NCI-H1694 (cell line): Measurements from ENCODE around the gene IQCE.
"Not testable (repeated sequence)": the region's sequence is repeated elsewhere in the genome, so short reads cannot be mapped to it uniquely, and the experiment has no call there.

Experiments used
- DNase-seq: peaks from one replicate; lab custom pipeline; 2025; lab: John Stamatoyannopoulos, UW

The IQCE gene

DNA sequence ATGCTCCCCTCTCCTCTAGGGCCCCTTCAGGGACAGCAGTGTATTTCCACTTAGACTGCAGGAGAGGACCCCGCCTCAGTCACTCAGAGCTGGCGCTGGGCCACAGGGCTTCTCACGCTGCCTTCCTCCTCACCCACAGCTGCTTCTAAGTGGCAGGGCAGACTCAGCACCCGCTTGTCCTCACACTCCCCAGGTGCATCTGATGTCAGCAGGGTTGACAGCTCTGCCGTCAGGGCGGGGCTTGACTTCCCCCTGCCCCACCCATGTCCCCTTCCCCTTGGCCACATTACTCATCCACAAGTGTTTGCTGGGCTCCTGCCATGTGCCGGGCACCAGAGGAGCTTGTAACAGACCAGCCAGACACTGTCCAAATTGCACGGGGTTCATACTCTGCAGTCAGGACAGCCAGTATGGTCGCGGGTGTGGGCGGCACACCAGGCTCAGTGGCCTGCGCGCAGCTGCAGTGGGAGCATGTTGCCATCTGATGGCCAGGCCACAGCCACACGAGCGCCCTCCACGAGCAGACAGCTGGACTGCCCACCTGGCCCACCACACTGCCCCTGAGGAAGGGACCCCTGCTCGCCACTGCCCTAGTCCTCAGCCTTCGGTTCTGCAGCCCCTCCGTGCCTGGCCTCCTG is 43.7 kb downstream of the IQCE start:
- no peak for DNase-seq

DNA sequence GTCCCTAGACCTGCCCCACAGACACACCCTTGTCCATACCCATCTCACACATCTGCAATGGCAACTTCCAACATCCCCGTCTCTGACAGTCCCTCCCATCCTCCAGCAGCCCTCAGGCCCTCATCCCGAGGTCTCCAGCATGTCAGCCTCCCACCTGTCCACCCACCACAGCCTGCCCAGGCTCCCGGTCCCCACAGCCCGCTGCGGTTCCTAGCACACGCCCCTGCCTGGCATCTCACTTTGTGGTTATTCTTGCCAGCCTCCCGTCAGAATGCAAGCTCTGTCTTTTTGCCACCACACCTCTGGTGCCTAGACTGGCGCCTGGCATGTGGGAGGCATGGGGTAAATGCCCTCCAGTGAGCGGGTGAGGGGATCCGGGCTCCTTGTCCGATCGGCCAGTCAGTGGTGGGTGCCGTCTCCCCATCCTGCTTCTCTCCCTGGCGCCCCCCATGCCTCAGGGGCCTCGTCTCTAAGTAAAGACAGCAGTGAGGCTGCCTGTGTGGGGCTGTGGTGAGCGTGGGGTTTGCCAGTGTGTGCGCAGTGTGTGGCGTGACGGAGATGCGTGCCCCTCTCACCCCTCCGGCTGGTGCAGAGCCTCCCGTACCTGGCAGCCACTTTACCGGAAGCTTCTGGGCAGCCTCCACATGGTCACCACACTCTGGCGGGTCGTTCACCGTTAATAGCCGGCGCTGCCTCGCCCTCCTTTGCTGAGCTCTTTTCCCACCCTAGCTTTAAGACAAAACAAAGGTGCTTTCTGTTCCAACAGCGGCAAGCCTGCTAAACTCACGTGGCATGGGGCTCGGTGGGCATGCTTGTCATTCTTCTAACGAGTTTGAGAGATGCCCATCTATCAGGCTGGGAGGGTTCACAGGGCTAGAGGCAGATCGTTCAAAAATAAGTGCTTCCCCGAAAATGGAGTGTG is 44.5 kb downstream of the IQCE start:
- no peak for DNase-seq

DNA sequence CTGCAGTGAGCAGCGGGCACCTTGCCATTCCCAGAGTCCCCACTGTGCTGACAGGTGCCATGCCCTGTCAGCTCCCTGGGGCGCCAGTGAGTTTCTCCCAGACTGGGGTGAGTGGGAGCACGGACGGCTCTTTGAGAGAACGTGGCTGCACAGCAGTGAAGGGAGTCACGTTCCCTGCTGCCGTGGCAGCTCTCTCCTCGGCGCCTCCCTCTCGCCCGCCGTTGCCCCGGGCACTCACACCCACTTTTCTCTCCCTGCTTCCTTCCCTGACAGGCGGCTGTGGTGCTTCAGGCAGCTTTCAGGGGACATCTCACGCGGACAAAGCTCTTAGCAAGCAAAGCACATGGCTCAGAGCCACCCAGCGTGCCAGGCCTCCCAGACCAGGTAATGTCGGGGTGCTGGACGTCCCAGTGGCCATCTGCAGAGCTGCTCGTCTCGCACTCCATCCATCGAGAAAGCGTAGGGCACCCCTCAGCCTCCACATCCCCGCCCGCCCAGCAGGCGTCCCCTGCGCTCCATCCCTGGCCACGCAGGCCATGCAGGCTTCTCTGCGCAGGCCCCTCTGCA is 45.9 kb downstream of the IQCE start:
- no peak for DNase-seq

DNA sequence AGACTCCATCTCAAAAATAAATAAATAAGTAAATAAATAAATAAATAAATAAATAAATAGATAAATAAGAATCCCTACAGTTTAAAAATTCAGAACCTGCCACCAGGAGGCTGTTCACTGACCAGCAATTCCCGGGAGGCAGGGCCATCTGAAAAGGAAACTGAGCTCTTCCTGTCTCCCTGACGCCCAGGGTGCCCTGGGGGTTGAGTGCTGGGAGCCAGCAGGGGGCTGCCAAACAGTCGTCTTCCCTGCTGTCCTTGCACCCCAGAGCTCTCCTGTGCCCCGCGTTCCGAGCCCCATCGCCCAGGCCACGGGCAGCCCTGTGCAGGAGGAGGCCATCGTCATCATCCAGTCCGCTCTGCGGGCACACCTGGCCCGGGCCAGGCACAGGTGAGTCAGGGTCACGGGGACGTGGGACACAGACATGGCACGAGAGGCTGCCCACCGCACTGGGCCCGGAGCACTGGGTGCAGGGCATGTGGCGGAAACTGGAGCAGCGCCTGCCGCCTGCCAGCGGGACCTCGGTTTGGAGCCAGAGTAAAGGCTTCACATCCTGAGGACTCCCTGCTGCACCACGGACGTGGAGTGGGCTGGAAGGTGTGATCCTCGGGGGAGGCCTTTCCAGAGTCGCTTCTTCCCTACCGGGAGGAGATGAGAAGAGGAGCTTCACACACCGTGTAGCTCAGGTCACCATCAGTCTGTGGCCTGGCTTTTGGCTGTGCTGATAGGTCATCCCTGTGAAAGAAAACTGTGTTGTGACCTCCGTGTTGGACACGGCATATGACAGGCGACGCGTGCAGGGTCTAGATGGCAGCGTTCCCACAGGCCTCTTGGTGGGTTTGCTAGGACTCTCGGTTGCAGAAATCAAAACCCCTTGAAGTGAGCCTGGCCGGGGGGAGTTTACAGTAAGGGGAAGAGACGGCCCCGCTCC is 47.1 kb downstream of the IQCE start:
- no peak for DNase-seq

DNA sequence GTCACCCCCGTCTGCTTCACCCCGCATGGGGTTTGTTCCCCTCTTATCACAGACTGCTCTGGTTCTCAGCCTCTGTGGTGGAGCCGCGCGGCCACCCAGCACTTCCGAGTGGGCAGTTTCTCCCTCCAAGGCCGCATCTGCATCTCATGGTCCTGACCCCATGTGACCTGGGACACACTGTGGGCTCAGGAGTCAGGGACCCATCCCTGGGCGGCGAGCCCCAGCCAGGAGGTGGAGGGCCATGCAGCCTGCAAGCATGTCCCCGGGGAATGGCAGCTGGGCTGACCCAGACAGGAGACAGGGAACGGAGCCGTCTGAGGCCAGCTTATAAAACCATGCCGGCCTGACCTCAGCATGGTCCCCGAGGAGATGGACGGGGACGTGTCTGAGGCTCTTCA is 47.8 kb downstream of the IQCE start:
- DNase-seq: no peak

DNA sequence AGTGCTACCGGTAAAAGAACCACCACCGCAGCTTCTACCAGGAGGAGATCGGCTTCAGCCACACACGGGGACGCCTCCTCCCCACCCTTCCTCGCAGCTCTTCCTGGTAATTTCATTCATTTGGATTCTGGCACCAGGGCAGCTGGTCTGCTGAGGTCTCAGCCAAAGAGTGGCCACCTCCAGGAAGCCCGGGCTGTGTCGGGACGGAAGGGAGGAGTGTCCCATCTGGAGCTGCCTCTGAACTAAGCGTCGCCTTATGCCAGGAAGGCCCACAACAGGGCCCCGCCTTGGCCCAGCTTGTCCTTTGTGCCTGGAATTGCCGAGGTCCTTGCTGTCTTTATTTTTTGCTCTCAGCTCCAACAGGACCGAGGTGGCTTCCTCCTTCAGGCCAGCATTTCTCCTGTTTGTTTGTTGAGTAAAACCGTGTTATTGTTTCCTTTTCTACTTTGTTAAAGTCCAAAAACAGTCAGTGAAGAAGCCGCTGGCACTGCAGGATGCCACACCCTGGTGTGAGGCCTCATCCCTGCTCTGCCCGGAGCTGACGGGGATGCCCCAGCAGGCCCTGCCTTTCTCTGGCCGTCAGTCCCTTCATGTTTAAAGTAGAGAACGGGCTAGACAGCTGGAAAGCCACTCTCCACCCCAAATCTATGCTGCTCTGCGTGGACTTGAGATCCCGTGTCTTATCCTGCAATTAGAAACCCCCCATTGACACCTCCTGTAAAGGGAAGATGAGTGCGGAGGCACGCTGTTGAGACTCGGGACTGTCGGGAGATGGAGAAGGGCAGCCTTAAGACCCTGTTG is 48.5 kb downstream of the IQCE start:
- DNase-seq: no peak

DNA sequence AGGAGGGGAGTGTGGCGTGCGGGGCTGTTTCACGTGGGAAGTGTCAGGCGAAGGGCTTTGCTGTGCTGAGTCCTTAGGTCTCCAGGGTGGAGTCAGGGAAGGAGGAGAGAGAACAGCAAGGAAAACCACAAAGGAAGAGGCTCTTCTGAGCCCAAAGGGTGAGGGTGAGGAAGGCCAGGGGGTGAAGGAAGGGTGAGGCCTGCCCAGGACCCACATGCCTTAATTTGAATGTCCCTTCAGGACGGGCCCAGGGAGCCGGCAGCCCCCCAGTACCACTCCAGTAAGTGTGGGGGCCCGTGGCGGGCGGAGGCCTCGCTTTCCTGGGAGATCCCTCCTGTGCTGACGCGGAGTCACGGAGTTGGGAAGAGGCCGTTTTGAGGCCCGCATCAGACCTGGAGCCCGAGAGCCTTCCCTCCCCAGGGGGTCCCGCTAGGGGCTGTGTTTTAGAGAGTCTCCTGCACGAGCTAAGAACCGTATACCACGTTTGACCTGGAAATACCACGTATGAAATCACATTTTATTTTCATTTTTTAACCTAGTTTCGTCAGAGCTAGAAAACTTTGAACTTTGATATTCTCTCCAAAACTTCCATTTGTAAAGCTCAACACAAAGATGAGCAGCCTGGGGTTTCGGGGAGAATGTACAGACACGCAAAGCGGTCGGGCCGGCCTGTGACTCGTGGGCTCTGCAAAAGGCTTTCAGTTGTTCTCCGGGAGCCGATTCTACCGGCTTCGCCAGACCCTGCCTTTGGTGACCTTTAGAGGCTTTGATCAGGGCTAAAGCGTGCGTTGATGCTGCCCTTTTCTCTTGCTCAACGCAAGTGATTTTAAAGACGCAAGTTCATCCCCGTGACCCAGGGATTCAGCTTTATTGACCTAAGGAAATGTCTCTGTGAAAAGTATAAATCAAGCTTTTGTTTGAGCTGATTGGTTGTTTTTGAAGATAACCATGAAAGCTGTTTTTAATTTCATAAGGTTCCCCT is 49.4 kb downstream of the IQCE start:
- DNase-seq: no peak

DNA sequence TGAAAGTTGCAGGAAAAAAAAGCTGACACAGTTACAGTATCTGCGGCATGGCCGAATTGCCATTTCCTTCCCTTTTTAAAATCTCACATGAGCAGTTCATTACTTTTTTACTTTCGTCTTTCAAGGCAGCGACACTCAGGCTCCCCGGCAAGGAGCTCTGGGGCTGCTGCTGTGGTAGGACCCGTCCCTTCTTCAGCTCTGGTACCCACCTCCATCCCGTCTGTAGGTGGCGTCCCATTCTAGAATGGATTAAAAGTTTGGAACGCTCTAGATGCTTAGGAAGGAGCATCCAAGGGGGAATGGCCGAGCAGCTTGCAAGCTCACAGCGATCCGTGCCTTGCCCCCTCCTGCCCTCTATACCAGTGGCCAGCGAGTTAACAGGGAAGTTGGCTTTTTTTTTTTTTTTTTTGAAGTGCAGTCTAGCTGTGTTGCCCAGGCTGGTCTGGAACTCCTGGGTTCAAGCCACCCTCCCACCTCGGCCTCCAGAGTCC is 50.2 kb downstream of the IQCE start:
- no peak for DNase-seq

DNA sequence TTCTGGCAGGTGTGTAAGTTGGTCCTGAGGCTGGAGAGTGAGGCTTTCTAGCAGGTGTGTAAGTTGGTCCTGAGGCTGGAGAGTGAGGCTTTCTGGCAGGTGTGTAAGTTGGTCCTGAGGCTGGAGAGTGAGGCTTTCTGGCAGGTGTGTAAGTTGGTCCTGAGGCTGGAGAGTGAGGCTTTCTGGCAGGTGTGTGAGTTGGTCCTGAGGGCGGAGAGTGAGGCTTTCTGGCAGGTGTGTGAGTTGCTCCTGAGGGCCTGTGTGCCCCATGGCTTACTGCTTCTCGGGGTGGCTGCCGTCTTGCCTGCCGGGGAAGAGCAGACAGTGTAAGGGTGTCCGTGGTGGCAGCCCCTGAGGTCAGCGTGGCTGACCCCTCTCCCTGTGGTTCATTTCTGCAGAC is 50.9 kb downstream of the IQCE start:
- not testable (repeated sequence) for DNase-seq

DNA sequence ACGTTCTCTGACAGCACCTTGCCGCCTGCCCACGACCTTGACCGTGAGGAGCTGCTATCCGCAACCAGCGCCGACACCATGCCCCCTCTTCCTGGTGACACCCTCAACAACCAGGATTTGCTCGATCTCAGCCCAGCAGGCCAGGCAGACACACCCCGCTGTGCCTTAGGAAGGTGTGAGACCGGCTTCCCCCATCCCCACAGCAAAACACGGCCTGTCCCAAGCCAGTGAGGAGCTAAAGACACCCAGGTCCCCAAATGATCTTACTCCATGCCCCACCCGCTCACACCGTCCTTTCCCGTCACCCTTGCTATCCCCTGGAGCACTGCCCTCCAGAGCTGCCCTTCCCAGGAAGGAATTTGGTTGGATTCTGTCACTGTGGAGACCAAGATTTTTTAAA is 51.7 kb downstream of the IQCE start:
- no peak for DNase-seq

DNA sequence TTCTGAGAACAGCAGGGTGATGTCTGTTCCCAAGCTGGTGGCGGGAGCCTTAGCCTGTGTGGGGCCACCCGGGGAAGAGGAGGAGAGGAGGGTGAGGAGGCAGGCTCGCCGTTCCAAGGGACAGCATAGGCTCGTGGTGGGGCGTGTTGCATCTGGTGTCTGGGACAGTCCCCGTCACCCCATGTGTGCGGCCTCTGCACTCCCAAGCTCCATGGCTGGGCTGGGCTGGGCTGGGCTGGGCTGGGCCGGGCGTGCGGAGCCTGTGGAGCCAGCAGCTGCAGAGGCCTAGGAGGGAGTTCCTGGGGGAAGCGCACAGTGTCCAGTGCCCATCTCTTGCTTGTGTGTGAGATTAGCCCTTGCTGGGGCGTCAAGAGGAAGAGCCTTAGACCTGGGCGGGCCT is 52.1 kb downstream of the IQCE start:
- no peak for DNase-seq

DNA sequence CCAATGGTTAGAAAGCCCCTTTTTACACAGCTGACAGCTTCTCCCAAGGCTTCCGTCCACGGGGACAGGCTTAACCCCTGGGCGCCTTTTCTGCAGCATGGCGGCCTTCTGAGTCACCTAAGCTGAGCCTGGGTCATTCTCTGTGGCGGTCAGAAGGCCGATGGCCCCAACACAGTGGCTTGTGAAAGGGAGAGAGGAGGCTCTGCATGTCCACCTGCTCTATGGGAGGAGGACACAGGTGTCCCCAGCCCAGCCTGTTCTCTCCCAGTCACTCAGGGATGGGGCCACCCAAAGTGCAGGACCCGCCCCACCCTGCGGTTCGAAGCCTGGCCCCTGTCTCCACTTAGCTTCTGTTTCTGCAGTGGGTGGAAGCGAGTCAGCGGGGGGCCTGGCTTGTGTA is 52.6 kb downstream of the IQCE start:
- no peak for DNase-seq

DNA sequence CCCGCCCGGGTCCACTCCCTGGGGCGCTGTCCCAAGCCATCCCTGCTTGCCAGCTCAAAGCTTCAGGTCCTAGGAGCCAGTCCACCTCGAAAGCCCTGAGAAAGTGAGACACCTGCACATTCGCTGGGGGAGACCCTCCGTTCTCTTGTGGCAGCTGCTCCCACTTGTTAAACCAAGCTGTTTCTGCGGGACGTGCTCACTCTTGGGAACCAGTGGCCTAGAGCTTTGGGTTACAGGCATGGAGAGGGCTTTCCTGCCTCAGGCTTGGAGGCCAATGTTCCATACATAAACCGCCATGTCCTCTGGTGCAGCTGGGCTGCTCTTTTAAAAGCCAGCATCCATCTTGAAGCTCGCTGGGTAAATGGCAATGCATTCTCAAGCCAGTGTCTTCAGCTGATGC is 53.1 kb downstream of the IQCE start:
- DNase-seq: no peak

DNA sequence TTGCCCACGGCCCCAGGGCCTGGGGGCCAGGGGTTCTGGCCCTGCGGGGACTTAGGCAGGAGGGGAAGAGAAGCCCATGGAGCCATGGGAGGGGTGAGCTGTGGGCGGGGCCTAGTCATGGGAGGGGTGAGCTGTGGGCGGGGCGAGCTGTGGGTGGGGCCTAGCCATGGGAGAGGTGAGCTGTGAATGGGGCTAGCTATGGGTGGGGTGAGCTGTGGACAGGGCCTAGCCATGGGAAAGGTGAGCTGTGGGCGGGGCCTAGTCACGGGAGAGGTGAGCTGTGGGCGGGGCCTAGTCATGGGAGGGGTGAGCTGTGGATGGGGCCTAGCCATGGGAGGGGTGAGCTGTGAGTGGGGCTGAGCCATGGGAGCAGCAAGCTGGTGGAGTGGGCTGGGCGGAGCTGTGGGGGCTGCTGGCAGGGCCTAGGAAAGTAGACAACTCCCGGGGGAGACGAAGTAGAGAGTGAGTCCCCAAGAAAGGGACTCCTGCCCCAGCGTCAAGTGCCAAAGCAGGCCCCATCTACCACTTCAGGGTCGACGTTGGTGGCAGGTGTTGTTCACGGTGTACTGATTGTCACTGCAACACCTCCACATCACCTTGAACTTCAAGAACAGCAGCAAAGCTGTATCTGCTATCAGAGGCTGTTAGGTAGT is 53.8 kb downstream of the IQCE start:
- DNase-seq: no peak

DNA sequence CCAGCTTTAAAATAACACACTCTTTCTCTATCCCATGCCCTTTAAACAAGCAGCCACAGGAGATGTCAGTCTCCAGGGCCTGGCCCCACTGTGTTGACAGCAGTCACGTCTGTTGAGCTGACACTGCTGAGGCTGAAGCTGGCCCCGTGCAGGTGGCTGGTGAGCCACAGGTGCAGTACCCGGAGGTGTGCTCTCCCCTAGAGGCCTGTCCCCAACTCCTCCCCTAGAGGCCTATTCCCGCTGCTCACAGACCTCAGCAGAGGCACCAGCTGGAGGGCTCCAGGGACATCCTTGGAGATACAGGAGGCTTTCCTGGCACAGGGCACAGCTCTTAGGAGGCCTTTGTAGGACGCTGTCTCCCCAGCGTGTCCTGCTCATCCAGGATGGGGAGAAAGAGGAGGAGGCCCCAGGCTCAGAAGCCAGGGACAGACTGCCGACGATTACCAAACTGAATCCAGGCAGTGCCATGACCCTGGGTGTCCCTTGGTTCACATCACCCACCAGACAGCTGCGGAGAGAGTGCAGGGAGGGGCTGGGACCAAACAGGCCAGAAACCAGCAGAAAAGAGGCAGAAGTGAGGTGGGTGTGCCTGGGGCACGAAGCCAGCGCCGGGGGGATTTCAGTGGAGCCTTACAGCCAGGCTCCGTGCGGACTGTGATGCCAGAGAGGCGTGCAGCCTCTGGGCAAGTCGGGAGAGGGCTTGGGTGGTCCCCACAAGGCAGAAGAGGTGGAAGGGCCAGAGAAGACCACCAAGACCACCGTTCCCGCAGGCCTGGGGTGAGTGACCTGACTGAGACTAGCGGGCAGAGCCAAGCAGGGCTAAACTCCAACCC is 54.5 kb downstream of the IQCE start:
- peak; percentile 35 for DNase-seq

DNA sequence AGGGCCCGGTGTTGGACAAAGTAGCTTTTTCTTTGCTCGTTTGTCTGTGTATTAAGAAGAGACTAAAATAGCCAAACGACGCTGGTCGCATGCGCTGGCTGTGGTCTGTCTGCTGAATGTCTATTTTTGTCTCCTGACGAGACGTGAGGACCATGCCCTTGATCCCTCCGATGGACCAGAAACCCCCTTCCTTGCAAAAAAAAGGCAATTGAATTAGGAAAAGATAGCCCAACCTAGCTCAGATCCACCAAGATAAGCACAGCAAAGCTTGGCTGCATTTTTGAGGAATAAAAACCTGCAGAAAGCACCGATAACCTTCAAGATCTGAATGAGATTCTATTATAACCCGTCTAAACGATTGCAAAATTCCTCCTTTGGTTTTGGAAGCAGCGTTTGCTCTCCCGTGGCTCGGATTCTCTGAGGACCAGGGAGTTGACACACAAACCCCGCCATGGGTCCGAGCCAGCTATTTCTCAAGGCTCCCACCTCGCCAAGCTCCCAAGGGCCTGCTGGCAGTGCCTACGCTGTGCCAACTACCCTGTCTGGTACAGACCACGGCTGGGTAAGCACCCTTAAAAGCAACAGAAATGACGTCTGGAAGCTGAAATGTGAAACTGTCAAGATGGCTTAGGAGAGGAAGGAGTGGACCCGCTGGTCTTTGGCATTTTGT is 55.3 kb downstream of the IQCE start:
- peak; percentile 55 for DNase-seq

DNA sequence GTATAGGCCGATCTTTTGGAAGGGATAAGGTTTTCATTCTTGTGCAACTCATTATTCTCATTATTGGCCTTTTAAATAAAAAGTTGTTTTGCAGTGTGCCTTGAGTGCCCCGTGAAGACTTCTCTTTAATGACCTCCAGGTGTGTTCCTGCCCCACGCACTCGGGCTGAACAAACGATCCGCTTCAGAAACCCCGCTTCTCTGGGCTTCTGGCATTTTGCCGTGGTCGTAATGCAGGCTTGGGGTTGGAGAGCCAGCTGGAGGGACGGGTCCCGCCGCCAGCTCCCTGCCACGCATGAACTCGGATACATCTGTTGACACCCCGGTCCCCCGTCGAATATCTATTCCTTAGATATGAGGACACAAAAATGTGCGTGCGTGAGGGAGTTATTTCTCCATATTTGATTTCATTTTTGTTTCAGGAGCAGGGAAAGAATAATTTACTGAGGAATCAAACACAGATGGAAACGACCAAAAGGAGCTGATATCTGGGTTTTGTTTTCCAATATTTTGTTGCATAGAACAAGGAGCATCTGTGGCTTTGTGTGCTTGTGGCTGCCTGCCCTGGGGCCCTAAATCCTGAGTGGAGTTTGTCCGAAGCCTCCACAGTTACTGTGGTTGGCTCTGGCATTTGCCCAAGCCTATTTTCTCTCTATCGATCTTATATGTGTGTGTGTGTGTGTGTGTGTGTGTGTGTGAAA is 56.0 kb downstream of the IQCE start:
- DNase-seq: peak; percentile 23
